A673 (cell line): Measurements from ENCODE around the gene EYS.

ENCODE experiments used
- EZH2 ChIP-seq: fragments of 200-600 bp; sonication (generic); IDR thresholded peaks from 2 replicates; pipeline ENCODE4 v1.6.1; 2017; ENCODE audit warnings: borderline replicate concordance, low read depth, mild to moderate bottlenecking, mixed read lengths, antibody characterized with exemption, low read length; ENCODE audit not compliant: poor library complexity, severe bottlenecking
- TF ChIP-seq, protein P1 (sequence below): fragments of 300-800, 200-600 bp; sonication (generic); conservative IDR thresholded peaks from 2 replicates; pipeline ENCODE4 v1.5.1; 2017; ENCODE audit warnings: low read depth, mild to moderate bottlenecking, antibody characterized with exemption, low read length, moderate library complexity, mixed read lengths

DNA sequence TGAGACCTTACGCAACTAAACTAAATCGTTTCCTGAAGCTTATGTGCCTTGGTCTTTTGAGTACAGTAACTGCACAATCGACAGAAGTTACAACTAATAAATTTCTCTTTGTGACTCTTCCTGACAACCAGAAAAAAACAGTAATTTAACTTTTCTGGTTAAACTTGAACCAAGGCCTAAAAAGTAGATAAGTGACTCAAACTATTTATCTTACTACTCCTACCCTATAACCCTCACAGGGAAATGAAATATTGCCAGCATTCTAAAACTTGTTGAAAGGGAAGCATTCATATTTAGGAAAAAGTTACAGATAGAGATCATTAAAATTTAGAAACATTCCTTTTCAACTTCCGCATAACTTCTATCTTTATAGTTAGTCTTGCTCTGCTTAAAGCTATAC, 1034.4 kb downstream of the EYS start:
- TF ChIP-seq, protein P1, sequence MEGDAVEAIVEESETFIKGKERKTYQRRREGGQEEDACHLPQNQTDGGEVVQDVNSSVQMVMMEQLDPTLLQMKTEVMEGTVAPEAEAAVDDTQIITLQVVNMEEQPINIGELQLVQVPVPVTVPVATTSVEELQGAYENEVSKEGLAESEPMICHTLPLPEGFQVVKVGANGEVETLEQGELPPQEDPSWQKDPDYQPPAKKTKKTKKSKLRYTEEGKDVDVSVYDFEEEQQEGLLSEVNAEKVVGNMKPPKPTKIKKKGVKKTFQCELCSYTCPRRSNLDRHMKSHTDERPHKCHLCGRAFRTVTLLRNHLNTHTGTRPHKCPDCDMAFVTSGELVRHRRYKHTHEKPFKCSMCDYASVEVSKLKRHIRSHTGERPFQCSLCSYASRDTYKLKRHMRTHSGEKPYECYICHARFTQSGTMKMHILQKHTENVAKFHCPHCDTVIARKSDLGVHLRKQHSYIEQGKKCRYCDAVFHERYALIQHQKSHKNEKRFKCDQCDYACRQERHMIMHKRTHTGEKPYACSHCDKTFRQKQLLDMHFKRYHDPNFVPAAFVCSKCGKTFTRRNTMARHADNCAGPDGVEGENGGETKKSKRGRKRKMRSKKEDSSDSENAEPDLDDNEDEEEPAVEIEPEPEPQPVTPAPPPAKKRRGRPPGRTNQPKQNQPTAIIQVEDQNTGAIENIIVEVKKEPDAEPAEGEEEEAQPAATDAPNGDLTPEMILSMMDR = no peak
- TF ChIP-seq EZH2 = no peak
